ENCODE measurements around the gene NPBWR2.

GRCh38 chr20:64095455-64095854 lies 11.9 kb downstream of the NPBWR2 start:
- TF ChIP-seq, protein P1, sequence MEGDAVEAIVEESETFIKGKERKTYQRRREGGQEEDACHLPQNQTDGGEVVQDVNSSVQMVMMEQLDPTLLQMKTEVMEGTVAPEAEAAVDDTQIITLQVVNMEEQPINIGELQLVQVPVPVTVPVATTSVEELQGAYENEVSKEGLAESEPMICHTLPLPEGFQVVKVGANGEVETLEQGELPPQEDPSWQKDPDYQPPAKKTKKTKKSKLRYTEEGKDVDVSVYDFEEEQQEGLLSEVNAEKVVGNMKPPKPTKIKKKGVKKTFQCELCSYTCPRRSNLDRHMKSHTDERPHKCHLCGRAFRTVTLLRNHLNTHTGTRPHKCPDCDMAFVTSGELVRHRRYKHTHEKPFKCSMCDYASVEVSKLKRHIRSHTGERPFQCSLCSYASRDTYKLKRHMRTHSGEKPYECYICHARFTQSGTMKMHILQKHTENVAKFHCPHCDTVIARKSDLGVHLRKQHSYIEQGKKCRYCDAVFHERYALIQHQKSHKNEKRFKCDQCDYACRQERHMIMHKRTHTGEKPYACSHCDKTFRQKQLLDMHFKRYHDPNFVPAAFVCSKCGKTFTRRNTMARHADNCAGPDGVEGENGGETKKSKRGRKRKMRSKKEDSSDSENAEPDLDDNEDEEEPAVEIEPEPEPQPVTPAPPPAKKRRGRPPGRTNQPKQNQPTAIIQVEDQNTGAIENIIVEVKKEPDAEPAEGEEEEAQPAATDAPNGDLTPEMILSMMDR (IDR thresholded peaks at IDR 0.05; ENCODE audit: low read depth, low read length, missing input control): no peak
- no peak for TF ChIP-seq REST (IDR thresholded peaks at IDR 0.05)
- no peak for TF ChIP-seq HNF4A (conservative IDR thresholded peaks at IDR 0.05)
- TF ChIP-seq JUND (IDR thresholded peaks at IDR 0.05): no peak
- TF ChIP-seq TAF1 (conservative IDR thresholded peaks at IDR 0.05): no peak
- TF ChIP-seq SP1 (IDR thresholded peaks at IDR 0.05): no peak
- no peak for TF ChIP-seq GABPA (IDR thresholded peaks at IDR 0.05 in 1 of 2, conservative IDR thresholded peaks at IDR 0.05 in 1 of 2)

All from liver (tissue), 3 donors.